ENCODE results near the gene SNRNP27.
"Not testable (repeated sequence)": the region's sequence is repeated elsewhere in the genome, so short reads cannot be mapped to it uniquely, and the experiment has no call there.

The SNRNP27 gene

DNA sequence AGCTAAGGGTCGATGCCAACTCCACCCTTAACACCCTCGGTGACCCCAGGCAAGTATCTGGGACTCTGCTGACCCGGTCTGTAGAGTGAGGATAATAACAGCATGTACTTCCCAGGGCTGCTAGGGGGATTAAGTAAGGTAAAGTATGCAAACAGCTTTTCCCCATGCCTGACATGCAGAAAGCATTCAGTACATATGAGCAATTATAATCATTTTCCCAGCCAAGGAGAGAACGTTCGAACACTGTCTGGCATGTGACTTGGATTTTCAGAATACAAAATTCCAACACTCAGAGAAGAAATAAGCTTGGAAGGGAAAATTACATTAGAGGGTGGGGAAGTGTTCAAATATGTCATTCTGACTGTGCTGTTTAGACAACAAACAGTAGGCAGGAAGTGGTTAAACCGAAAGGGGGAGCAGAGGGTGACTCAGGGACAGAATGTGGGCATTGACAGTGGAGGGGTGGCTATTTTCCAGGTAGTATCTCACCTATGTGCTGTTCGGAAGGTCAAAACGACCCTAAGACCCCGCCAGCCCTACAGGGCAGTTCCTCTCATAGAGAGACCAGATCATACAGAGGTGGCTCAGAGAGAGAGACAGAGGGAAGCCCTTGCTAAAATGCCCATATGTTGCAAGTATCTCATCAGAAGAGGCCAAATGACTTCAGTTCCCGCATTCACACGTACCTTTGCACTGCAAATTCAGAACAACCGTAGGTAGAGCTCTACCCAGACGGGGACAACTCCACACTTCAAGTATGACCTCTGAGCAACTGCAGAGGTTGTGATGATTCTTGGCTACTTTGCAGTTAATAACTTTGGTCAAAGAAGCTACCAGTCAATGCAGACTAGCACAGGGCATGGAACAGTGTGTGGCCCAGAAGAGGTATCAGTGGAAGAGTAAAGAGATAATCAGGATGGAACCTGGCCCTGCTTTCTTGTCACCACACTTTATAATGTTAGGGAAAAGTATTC is 52.9 kb downstream of the SNRNP27 start:
- peak; percentile 32 for DNase-seq (ENCODE audit: low read depth)

DNA sequence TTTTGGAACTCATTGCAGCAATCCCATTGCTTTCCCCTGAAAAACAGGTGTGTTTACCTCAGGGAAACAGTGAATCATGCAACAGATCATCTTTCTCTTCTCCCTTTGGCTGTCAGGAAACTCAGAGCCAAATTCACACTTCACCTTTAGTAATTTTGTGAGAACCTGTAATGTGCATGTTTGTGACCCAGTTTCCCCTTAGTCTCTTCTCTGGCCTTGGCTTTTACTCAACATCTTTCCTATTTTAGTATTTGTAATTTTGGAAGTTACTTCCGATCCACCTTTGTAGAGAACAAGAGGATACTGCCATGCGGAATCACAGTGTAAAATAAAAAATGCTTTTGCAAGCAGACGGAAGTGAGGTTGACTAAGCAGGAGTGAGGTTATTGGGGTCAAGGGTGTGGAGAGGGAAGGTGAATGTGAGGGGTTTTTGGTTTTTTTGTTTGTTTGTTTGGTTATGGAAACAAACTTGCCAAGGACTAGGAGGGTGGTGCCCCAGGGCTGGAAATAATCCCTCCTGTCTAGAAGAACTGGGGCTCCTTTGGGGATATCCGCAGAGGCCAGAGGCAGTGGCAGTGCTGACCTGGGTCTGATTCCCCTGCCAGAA is 53.7 kb downstream of the SNRNP27 start:
- DNase-seq (ENCODE audit: low read depth), result no peak

- DNase-seq (ENCODE audit: low read depth), result no peak
These were observed 54.5 kb downstream of the SNRNP27 start for GRCh38 chr2:69948032-69948962.

- DNase-seq (ENCODE audit: low read depth), result no peak
These were observed 55.3 kb downstream of the SNRNP27 start for GRCh38 chr2:69948963-69949645.

DNA sequence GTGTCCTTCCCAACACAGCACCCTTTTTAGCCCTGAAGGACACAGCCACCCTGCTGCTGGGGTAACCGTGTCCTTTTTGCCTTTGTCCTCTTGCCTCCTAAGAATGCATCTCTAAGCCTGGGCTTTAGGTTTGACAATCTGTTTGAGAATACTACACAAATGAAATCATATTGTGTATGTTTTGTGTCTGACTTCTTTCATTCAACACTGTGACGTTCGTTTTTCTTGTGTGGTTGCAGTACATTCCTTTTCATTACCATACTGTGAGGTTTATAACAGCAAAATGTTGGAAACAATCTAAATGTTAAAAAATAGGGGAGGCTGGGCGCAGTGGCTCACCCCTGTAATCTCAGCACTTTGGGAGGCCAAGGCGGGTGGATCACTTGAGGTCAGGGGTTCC is 56.5 kb downstream of the SNRNP27 start:
- DNase-seq (ENCODE audit: low read depth), result no peak

DNA sequence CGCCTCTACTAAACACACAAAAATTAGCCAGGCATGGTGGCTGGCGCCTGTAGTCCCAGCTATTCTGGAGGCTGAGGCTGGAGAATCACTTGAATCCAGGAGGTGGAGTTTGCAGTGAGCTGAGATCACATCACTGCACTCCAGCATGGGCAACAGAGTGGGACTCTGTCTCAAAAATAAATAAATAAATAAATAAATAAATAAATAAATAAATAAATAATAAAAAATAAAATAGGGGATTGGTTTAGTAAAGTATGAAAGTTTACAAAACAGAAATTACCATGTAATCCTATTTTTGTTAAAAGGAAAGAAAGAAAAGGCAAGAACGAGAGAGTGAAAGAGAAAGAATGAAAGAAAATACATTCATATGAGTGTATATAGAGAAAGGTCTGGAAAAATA is 56.9 kb downstream of the SNRNP27 start:
- not testable (repeated sequence) for DNase-seq (ENCODE audit: low read depth)

GRCh38 chr2:69952336-69953115 is 58.8 kb downstream of the SNRNP27 start:
- no peak for DNase-seq (ENCODE audit: low read depth)

- no peak for DNase-seq (ENCODE audit: low read depth)
These were observed 60.3 kb downstream of the SNRNP27 start for GRCh38 chr2:69954084-69954483.

Data from stimulated activated CD4-positive, alpha-beta T cell treated with anti-CD3 and anti-CD28 coated beads, Interleukin-2, amount 100 ng/mL, for 4 hours (primary cell).